Erythroblast (primary cell): Measurements from ENCODE around the gene SEZ6L2.
"Not testable (repeated sequence)": the region's sequence is repeated elsewhere in the genome, so short reads cannot be mapped to it uniquely, and the experiment has no call there.

Experiments
- DNase-seq, 2 experiments: peaks; one replicate each; lab custom pipeline; 2025; lab: John Stamatoyannopoulos, UW
- GATA1 ChIP-seq: IDR thresholded peaks from 2 replicates; pipeline ENCODE4 v1.6.1; 2011; ENCODE audit warnings: low read depth, mild to moderate bottlenecking, control low read depth, low read length, moderate library complexity
- POLR2A ChIP-seq: IDR thresholded peaks from 2 replicates; pipeline ENCODE4 v1.6.1; 2011; ENCODE audit warnings: mild to moderate bottlenecking, low read length

SEZ6L2 gene

GRCh38 chr16:29845656-29846055 is 53.7 kb downstream of the SEZ6L2 start:
- no peak for TF ChIP-seq POLR2A
- no peak for TF ChIP-seq GATA1
- no peak for DNase-seq

- DNase-seq: no peak
- TF ChIP-seq GATA1: no peak
- no peak for TF ChIP-seq POLR2A
Observed at GRCh38 chr16:29844575-29845331, 54.6 kb downstream of the SEZ6L2 start.

GRCh38 chr16:29843931-29844330 is 55.4 kb downstream of the SEZ6L2 start:
- DNase-seq: no peak
- no peak for TF ChIP-seq POLR2A
- no peak for TF ChIP-seq GATA1

GRCh38 chr16:29842732-29843346 is 56.5 kb downstream of the SEZ6L2 start:
- TF ChIP-seq GATA1 (no peak), POLR2A (no peak)

GRCh38 chr16:29841631-29842030 is 57.7 kb downstream of the SEZ6L2 start:
- no peak for TF ChIP-seq GATA1
- TF ChIP-seq POLR2A: no peak

More at GRCh38 chr16:29842732-29843346, 56.5 kb downstream of the SEZ6L2 start:
- DNase-seq: no peak

GRCh38 chr16:29840240-29840639 is 59.1 kb downstream of the SEZ6L2 start:
- no peak for DNase-seq
- TF ChIP-seq GATA1: no peak
- no peak for TF ChIP-seq POLR2A

More at GRCh38 chr16:29841631-29842030, 57.7 kb downstream of the SEZ6L2 start:
- DNase-seq: no peak

- no peak for DNase-seq
- no peak for TF ChIP-seq POLR2A
- TF ChIP-seq GATA1: no peak
Observed at GRCh38 chr16:29839822-29840221, 59.5 kb downstream of the SEZ6L2 start.

- DNase-seq: no peak
- TF ChIP-seq GATA1 (no peak), POLR2A (no peak)
Observed at GRCh38 chr16:29837841-29838240, 61.5 kb downstream of the SEZ6L2 start.

GRCh38 chr16:29836623-29837022 is 62.7 kb downstream of the SEZ6L2 start:
- no peak for DNase-seq
- no peak for TF ChIP-seq GATA1
- no peak for TF ChIP-seq POLR2A

GRCh38 chr16:29835926-29836325 is 63.4 kb downstream of the SEZ6L2 start:
- TF ChIP-seq GATA1: no peak
- TF ChIP-seq POLR2A: no peak
- no peak for DNase-seq

- DNase-seq: no peak
- no peak for TF ChIP-seq GATA1
- TF ChIP-seq POLR2A: no peak
Observed at GRCh38 chr16:29834079-29834478, 65.3 kb downstream of the SEZ6L2 start.

- not testable (repeated sequence) for DNase-seq
Observed at GRCh38 chr16:29833219-29833618, 66.1 kb downstream of the SEZ6L2 start.

- no peak for DNase-seq
- no peak for TF ChIP-seq GATA1
- TF ChIP-seq POLR2A: no peak
Observed at GRCh38 chr16:29831490-29831889, 67.9 kb downstream of the SEZ6L2 start.

GRCh38 chr16:29830774-29831173 is 68.6 kb downstream of the SEZ6L2 start:
- no peak for DNase-seq
- no peak for TF ChIP-seq GATA1
- no peak for TF ChIP-seq POLR2A

- no peak for DNase-seq
- no peak for TF ChIP-seq GATA1
Observed at GRCh38 chr16:29826342-29826695, 73.0 kb downstream of the SEZ6L2 start.
